Measurements from ENCODE around the gene YDJC. TPM values are rescaled to one million over a fixed set of nuclear protein-coding genes. Genes with fewer than 3 reads are reported as not detected.

The YDJC gene
- total and polyA plus RNA-seq, 2 of the 4 experiments (the other 2 are of a cell fraction) = 8.1 to 23.6 TPM

DNA sequence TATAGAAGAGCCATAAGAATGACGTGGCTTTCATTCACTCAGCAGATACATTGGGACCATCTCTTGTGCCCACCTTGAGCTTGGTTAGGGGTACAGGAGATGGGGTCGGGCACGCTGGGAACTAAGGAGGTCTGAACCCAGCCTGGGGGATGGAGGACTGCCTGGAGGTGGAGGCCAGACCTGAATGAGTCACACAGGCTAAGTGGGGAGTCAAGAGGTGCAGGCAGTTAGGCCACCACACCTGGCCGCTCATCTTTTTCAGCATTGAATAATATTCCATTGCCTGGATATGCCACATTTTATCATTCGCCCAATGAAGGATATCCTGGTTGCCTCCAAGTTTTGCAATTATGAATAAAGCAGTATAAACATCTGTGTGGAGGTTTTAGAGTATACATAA, 32.2 kb upstream of the YDJC start:
- BruUV-seq (replicated peaks) = no TSS peak
- intact Hi-C loops (cut with micrococcal nuclease) = no loop called here

More for the DNA sequence above, 32.2 kb upstream of the YDJC start:
- H3K18ac ChIP-seq (ENCODE audit: low read depth, low read length) = no peak overlapping the region
- no peaks in the 10 kb centered on the region for H3K9me3 ChIP-seq (ENCODE audit: control insufficient read depth, insufficient read depth, low read length)
- no peak overlapping the region for H2AFZ ChIP-seq (replicated peaks; ENCODE audit: low read length, poor library complexity)
- peaks cover under 1% of the 10 kb centered on the region for H3K9me1 ChIP-seq (ENCODE audit: insufficient read depth, low read length)
- no peak overlapping the region for H3K56ac ChIP-seq (ENCODE audit: extremely low read depth, insufficient read depth, low read length)
- H3K27me3 ChIP-seq (ENCODE audit: control insufficient read depth, insufficient read depth, low read length) = peaks cover 4% of the 10 kb centered on the region; the same call in 1 of the 2 replicates
- H3K4me3 ChIP-seq (ENCODE audit: insufficient read depth, low read depth, low read length) = no peak overlapping the region
- H3K36me3 ChIP-seq (ENCODE audit: control insufficient read depth, insufficient read depth, low read length) = no peaks in the 10 kb centered on the region
- no peak overlapping the region for H2AK9ac ChIP-seq (replicated peaks; ENCODE audit: low read depth, low read length, poor library complexity)
- no peak for ATAC-seq (ENCODE audit: low read depth)
- H4K5ac ChIP-seq (ENCODE audit: low read depth, low read length) = no peak overlapping the region
- no peak overlapping the region for H3K23ac ChIP-seq (ENCODE audit: low read depth, low read length)
- POLR2A ChIA-PET (ENCODE audit: unreplicated experiment) = no interaction called here
- H2BK120ac ChIP-seq (ENCODE audit: low read depth, low read length) = no peak overlapping the region
- CTCF ChIA-PET = no interaction called here
- H4K8ac ChIP-seq (ENCODE audit: low read depth in 2 of 2, low read length in 2 of 2) = no peak overlapping the region
- no peak overlapping the region for H3K14ac ChIP-seq (replicated peaks; ENCODE audit: low read depth, low read length)
- no peak overlapping the region for H2AK5ac ChIP-seq (ENCODE audit: low read depth, low read length)
- H3K79me1 ChIP-seq (ENCODE audit: low read depth in 1 of 2, low read length in 2 of 2) = peaks cover 6 to 9% of the 10 kb centered on the region in 2 experiments
- H2BK20ac ChIP-seq (ENCODE audit: low read depth, low read length) = no peak overlapping the region
- H4K91ac ChIP-seq (ENCODE audit: insufficient read depth, low read depth, low read length) = no peak overlapping the region
- no peak overlapping the region for H3K9ac ChIP-seq (ENCODE audit: low read depth, low read length)
- dilution Hi-C loops (cut with HindIII; ENCODE audit: low sequenced_read_pairs, unreplicated experiment) = no loop called here
- in situ Hi-C loops (cut with MboI; ENCODE audit: low sequenced_read_pairs) = no loop called here
- H3K4ac ChIP-seq (ENCODE audit: low read depth, low read length) = no peak overlapping the region
- H3K4me1 ChIP-seq (ENCODE audit: control insufficient read depth, insufficient read depth, low read length) = peaks cover 2% of the 10 kb centered on the region
- no peaks in the 10 kb centered on the region; the same call in 1 of the 2 replicates for H4K20me1 ChIP-seq (ENCODE audit: insufficient read depth, low read length)
- no peak overlapping the region for H3K4me2 ChIP-seq (ENCODE audit: low read depth, low read length)
- no peak overlapping the region for H2BK5ac ChIP-seq (ENCODE audit: low read depth, low read length, poor library complexity, severe bottlenecking)
- H2BK15ac ChIP-seq (ENCODE audit: low read depth, low read length) = no peak overlapping the region
- H3K27ac ChIP-seq (ENCODE audit: insufficient read depth, low read length) = no peak overlapping the region
- WGBS, 2 experiments (ENCODE audit: extremely low coverage in 2 of 2, insufficient read length in 1 of 2) = 100% methylated on average over 1 of the region's 5 CpGs; no CpG with 5 or more reads in 1 of the 2 experiments
- TF ChIP-seq MAFK (IDR thresholded peaks at IDR 0.05; ENCODE audit: low read depth, low read length) (no peak), MAZ (IDR thresholded peaks at IDR 0.05; ENCODE audit: borderline replicate concordance, low read depth, low read length) (no peak), SMC3 (IDR thresholded peaks at IDR 0.05; ENCODE audit: low read depth, low read length) (no peak), NFE2L2 (IDR thresholded peaks at IDR 0.05; ENCODE audit: low read depth, low read length) (no peak), MXI1 (IDR thresholded peaks at IDR 0.05; ENCODE audit: borderline replicate concordance, low read depth, low read length) (no peak)
- TF ChIP-seq, protein P1, sequence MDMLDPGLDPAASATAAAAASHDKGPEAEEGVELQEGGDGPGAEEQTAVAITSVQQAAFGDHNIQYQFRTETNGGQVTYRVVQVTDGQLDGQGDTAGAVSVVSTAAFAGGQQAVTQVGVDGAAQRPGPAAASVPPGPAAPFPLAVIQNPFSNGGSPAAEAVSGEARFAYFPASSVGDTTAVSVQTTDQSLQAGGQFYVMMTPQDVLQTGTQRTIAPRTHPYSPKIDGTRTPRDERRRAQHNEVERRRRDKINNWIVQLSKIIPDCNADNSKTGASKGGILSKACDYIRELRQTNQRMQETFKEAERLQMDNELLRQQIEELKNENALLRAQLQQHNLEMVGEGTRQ (IDR thresholded peaks at IDR 0.05; ENCODE audit: low read depth, low read length) = no peak
- TF ChIP-seq, protein P2, sequence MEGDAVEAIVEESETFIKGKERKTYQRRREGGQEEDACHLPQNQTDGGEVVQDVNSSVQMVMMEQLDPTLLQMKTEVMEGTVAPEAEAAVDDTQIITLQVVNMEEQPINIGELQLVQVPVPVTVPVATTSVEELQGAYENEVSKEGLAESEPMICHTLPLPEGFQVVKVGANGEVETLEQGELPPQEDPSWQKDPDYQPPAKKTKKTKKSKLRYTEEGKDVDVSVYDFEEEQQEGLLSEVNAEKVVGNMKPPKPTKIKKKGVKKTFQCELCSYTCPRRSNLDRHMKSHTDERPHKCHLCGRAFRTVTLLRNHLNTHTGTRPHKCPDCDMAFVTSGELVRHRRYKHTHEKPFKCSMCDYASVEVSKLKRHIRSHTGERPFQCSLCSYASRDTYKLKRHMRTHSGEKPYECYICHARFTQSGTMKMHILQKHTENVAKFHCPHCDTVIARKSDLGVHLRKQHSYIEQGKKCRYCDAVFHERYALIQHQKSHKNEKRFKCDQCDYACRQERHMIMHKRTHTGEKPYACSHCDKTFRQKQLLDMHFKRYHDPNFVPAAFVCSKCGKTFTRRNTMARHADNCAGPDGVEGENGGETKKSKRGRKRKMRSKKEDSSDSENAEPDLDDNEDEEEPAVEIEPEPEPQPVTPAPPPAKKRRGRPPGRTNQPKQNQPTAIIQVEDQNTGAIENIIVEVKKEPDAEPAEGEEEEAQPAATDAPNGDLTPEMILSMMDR (conservative IDR thresholded peaks at IDR 0.05; ENCODE audit: low read depth, low read length) = no peak
- no peak for DNase-seq

All from IMR-90 (cell line).